NCI-H2171 treated with DMSO at 0.1 percent for 48 hours (cell line): ENCODE results near the gene CERT1.
A peak's percentile ranks its signal among the peaks of the same experiment; 100 is the strongest.
"Not testable (repeated sequence)": the region's sequence is repeated elsewhere in the genome, so short reads cannot be mapped to it uniquely, and the experiment has no call there.

Source experiments
- DNase-seq: peaks from one replicate; lab custom pipeline; 2025; lab: John Stamatoyannopoulos, UW

Gene CERT1, protein sequence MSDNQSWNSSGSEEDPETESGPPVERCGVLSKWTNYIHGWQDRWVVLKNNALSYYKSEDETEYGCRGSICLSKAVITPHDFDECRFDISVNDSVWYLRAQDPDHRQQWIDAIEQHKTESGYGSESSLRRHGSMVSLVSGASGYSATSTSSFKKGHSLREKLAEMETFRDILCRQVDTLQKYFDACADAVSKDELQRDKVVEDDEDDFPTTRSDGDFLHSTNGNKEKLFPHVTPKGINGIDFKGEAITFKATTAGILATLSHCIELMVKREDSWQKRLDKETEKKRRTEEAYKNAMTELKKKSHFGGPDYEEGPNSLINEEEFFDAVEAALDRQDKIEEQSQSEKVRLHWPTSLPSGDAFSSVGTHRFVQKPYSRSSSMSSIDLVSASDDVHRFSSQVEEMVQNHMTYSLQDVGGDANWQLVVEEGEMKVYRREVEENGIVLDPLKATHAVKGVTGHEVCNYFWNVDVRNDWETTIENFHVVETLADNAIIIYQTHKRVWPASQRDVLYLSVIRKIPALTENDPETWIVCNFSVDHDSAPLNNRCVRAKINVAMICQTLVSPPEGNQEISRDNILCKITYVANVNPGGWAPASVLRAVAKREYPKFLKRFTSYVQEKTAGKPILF

DNA sequence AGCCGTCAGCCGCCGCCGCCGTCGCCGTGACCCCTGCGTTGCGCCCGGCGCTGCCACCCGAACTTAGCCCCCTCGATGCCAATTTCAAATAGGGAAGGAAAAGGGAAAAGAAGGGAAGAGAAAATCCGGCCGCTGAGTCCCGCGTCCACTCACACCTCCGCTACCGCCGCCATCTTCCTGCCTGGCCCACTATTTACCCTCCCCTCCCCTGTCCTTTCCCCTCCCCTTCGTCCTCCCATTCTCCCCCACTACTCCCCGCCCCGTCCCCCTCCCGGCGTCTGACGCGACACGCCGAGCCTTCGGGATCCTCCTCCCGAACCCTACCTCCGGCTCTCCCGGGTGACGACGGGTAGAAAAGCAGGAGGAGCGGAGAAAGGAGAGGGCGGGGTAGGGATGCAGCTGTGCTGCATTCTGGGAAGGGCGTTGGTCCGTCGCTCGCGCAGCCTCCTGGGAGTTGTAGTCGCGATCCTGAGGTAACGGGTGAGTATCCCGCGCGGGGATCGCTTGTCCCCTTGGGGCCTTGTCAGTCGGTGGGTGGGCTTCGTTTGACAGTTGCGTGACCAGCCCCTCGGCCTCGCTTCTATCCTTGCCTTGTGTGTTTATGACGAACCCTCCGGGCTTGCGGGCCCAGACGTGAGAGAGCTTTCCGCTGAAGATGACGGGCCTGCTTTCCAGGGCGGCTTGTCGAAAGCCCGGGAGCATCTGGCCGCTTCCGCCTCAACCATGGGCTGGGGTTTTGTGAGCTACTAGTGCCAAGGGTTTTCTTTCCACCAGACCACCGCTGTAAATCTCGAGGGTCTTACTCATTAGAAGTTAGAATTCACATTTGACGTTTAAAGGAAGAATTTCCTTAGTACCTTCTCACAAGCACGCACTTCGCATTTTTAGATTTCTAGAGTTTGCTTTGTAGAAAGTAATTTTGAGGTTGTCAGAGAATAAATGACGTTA, at the start of gene CERT1, which contains the start of gene POLK:
CERT1 (minus strand) TSS at position 195 of the 948 bp plus-strand sequence. CDS start 422 bp downstream, outside the sequence.
POLK (plus strand) TSS at position 457 of the 948 bp plus-strand sequence.
- peak; percentile 93 for DNase-seq

- DNase-seq, result not testable (repeated sequence)
Observed at GRCh38 chr5:75560655-75561054, 49.2 kb upstream of the CERT1 start.

DNA sequence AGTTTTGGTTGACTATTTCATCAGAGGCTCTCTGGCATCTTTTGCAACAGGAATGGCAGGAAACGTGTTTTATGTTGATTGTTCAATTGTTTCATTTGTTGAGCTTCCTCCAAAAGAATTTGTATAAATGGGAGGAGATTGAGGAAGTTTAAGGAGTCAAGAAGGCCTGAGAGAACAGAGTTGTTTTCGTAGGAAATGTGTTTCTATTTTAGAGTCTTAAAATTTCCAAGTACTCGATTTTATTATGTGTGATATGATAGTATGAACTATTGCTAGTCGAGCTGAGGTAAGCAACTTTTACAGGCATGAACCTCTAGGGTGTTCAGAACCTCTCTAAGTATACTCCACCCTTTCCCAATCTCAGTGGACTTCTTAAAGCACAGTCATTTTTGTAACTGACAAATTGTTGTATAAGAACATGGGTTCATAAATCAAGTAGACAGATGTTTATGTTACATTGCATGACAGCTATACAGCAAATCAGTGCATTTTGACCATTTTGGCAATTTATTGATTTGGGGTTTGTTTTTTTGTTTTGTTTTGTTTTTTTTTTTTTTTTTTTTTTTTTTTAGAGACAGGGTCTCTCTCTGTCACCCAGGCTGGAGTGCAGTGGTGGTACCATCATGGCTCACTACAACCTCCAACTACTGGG, 47.7 kb upstream of the CERT1 start:
- DNase-seq, result no peak

DNA sequence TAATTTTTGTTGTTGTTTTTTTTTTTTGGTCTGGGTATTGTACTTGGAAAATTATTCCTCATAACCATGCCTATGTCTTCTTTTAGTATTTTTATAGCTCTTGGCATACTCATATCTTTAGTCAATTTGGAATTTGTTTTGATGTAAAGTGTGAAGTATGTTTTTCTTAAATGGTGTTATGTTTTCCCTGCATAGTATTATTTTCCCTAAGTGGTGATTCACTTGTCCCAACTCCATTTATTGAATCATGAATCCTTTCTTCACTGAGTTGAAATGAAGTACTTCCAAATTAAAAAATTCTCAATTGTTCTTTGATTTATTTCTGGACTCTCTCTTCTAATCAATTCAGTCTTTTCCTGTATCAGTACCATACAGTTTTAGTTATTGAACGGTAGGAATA, 46.8 kb upstream of the CERT1 start:
- DNase-seq, result no peak

- no peak for DNase-seq
Observed at GRCh38 chr5:75553358-75553757, 41.9 kb upstream of the CERT1 start.

- no peak for DNase-seq
Observed at GRCh38 chr5:75552764-75553163, 41.3 kb upstream of the CERT1 start.

GRCh38 chr5:75551471-75551870, 40.0 kb upstream of the CERT1 start:
- peak; percentile 51 for DNase-seq

DNA sequence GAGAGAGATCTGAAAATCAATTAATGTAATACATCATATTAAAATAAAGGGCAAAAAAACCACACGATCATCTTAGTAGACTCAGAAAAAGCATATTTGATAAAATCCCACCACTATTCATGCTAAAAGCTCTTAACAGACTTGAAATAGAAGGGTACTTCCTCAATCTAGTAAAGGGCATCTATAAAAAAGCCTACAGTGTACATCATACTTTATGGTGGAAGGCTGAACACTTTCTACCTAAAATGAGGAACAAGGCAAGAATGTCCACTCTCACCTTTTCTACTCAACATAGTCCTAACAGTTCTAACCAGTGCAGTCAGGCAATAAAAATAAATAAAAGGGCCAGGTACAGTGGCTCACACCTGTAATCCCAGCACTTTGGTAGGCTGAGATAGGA, 39.2 kb upstream of the CERT1 start:
- no peak for DNase-seq

- DNase-seq, result no peak
Observed at GRCh38 chr5:75547812-75548211, 36.4 kb upstream of the CERT1 start.

DNA sequence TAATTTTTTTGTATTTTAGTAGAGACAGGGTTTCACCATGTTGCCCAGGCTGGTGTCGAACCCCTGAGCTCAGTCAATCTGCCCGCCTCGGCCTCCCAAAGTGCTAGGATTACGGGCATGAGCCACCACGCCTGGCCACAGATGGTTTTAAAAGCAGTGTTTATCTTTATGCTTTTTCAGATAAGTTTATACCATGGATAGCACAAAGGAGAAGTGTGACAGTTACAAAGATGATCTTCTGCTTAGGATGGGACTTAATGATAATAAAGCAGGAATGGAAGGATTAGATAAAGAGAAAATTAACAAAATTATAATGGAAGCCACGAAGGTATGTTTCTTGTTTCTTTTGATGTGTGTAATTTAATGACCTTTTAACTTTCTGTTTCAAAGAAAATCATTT, 35.4 kb upstream of the CERT1 start:
- no peak for DNase-seq

- DNase-seq, result no peak
Observed at GRCh38 chr5:75545131-75545530, 33.7 kb upstream of the CERT1 start.

- DNase-seq, result no peak
Observed at GRCh38 chr5:75538211-75538610, 26.8 kb upstream of the CERT1 start.

DNA sequence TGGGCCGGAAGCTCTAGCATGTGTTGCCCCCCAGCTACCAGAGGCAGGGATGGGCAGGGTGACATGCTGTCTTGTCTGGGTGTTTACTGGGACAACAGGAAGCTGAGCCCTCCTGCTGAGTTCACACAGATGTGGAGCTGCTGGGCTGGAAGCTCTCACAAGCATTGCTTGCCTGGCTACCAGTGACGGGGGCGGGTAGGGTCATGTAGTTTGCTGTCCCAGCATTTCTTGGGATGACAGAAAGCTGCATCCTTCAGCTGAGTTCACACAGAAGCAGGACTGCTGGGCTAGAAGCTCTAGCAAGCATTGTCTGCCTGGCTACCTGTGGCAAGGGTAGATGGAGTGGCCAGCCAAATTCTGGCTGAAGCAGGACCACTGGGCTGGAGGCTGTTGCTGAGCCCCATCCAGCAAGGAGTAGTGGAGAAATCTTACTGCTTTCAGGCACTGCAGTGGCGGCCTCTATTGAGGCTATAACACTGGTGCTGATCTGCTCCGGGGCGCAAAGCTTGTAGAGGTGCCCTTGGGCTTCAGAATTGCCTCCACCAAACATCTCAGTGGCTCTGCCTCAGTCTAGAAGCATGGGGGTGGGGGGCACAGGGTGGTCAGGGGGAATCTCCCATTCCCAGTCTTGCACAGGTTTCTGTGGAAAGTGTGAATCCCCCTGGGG, 25.4 kb upstream of the CERT1 start:
- DNase-seq, result no peak

DNA sequence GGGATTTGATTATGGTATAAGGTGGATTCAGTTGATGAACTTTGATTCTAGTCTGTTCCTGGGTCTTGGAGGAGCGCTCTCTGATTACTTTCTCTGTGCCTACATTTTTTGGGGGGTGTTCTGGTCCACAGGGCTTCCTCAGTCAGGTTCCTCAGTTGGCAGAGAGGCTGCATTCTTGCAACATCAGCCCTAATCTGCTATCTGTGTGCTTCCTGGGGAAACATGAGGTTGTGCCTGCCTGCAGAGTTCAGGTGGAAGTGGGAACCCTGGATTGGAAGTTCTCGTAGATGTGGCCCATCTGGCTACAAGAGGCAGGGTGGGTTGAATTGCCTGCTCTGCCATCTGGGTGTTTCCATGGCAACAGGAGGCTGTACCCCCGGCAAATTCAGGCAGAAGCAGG, 24.7 kb upstream of the CERT1 start:
- DNase-seq, result peak; percentile 36

GRCh38 chr5:75534734-75535133, 23.3 kb upstream of the CERT1 start:
- DNase-seq, result no peak

- not testable (repeated sequence) for DNase-seq
Observed at GRCh38 chr5:75533716-75534115, 22.3 kb upstream of the CERT1 start.

GRCh38 chr5:75532190-75532589, 20.8 kb upstream of the CERT1 start:
- DNase-seq, result no peak

GRCh38 chr5:75529185-75529584, 17.8 kb upstream of the CERT1 start:
- no peak for DNase-seq

- no peak for DNase-seq
Observed at GRCh38 chr5:75526070-75526469, 14.6 kb upstream of the CERT1 start.

- no peak for DNase-seq
Observed at GRCh38 chr5:75525344-75525743, 13.9 kb upstream of the CERT1 start.

DNA sequence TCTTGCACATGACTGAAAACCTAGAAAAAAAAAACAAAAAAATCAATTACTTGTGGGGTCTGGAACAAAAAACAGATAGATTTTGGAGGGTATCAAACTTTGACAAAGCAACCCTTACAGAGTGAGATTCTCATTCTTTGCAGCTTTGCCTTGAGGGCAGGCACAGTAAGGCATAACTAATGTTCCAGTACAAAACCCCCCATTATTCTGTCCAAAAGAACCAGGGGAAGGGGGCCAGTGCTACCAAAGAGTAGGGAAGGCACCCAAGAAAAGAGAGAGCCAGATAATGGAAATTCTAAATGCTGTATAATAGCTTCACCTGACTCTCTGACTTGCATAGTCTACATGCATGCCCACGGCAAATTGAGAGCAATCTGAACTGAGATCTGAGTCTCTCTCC, 13.2 kb upstream of the CERT1 start:
- DNase-seq, result no peak
